Mononuclear cell (primary cell): ENCODE data around the gene SLC2A13. TPM values are rescaled to one million over a fixed set of nuclear protein-coding genes. Genes with fewer than 3 reads are reported as not detected.
"Not testable (repeated sequence)": the region's sequence is repeated elsewhere in the genome, so short reads cannot be mapped to it uniquely, and the experiment has no call there.

Experiments used
- H3K27me3 ChIP-seq: 2 replicates; pipeline ENCODE4 v1.6.0; 2011; ENCODE audit warnings: low read length, control low read depth; ENCODE audit not compliant: insufficient read depth
- H3K4me1 ChIP-seq: 2 replicates; pipeline ENCODE4 v1.5.1; 2011; ENCODE audit warnings: mild to moderate bottlenecking, low read length, control low read depth; ENCODE audit not compliant: insufficient read depth
- H3K4me3 ChIP-seq: 2 replicates; pipeline ENCODE4 v1.5.1; 2011; ENCODE audit warnings: mild to moderate bottlenecking, low read length, moderate library complexity
- H3K9me3 ChIP-seq: 2 replicates; pipeline ENCODE4 v1.5.1; 2011; ENCODE audit warnings: low read depth, mild to moderate bottlenecking, control low read depth, low read length
- total RNA-seq: library from RNA; depleted of rRNA; stranded (reverse); fragments of >200 nt; gene quantifications from one replicate; pipeline ENCODE4 v1.2.3, GENCODE V29; 2012

The SLC2A13 gene
- total RNA-seq, 1 donor = 4.4 TPM

GRCh38 chr12:39835517-39836489 is 270.1 kb downstream of the SLC2A13 start:
- Histone ChIP-seq H3K9me3 (no peaks in the 10 kb centered on the region), H3K4me1 (no peaks in the 10 kb centered on the region), H3K4me3 (no peak overlapping the region)

GRCh38 chr12:39831587-39832315 is 274.1 kb downstream of the SLC2A13 start:
- no peaks in the 10 kb centered on the region for H3K9me3 ChIP-seq
- no peaks in the 10 kb centered on the region for H3K4me1 ChIP-seq
- H3K27me3 ChIP-seq = no peaks in the 10 kb centered on the region
- no peak overlapping the region for H3K4me3 ChIP-seq

More at GRCh38 chr12:39835517-39836489, 270.1 kb downstream of the SLC2A13 start:
- H3K27me3 ChIP-seq = no peaks in the 10 kb centered on the region

- Histone ChIP-seq H3K27me3 (no peaks in the 10 kb centered on the region), H3K9me3 (no peaks in the 10 kb centered on the region), H3K4me3 (no peak overlapping the region), H3K4me1 (no peaks in the 10 kb centered on the region)
Measured at GRCh38 chr12:39830852-39831520, 274.9 kb downstream of the SLC2A13 start.

- Histone ChIP-seq H3K9me3 (no peaks in the 10 kb centered on the region), H3K4me3 (no peak overlapping the region), H3K4me1 (no peaks in the 10 kb centered on the region), H3K27me3 (no peaks in the 10 kb centered on the region)
Measured at GRCh38 chr12:39830171-39830570, 275.7 kb downstream of the SLC2A13 start.

- H3K4me3 ChIP-seq = no peak overlapping the region
- no peaks in the 10 kb centered on the region for H3K9me3 ChIP-seq
- no peaks in the 10 kb centered on the region for H3K27me3 ChIP-seq
- H3K4me1 ChIP-seq = no peaks in the 10 kb centered on the region
Measured at GRCh38 chr12:39824505-39825212, 281.2 kb downstream of the SLC2A13 start.

GRCh38 chr12:39816671-39817185 is 289.2 kb downstream of the SLC2A13 start:
- Histone ChIP-seq H3K4me1 (no peaks in the 10 kb centered on the region), H3K9me3 (no peaks in the 10 kb centered on the region), H3K27me3 (no peaks in the 10 kb centered on the region), H3K4me3 (no peak overlapping the region)

- H3K4me3 ChIP-seq = no peak overlapping the region
- H3K27me3 ChIP-seq = no peaks in the 10 kb centered on the region
- H3K4me1 ChIP-seq = no peaks in the 10 kb centered on the region
- no peaks in the 10 kb centered on the region for H3K9me3 ChIP-seq
Measured at GRCh38 chr12:39815746-39816145, 290.1 kb downstream of the SLC2A13 start.

- Histone ChIP-seq H3K4me3 (no peak overlapping the region), H3K4me1 (no peaks in the 10 kb centered on the region), H3K27me3 (no peaks in the 10 kb centered on the region), H3K9me3 (no peaks in the 10 kb centered on the region)
Measured at GRCh38 chr12:39814626-39815025, 291.3 kb downstream of the SLC2A13 start.

- H3K4me3 ChIP-seq = no peak overlapping the region
- no peaks in the 10 kb centered on the region for H3K9me3 ChIP-seq
- H3K4me1 ChIP-seq = no peaks in the 10 kb centered on the region
Measured at GRCh38 chr12:39813776-39814175, 292.1 kb downstream of the SLC2A13 start.

GRCh38 chr12:39812456-39812855 is 293.4 kb downstream of the SLC2A13 start:
- not testable (repeated sequence) for H3K4me1 ChIP-seq, H3K9me3 ChIP-seq, H3K4me3 ChIP-seq, H3K27me3 ChIP-seq

More at GRCh38 chr12:39813776-39814175, 292.1 kb downstream of the SLC2A13 start:
- no peaks in the 10 kb centered on the region for H3K27me3 ChIP-seq

GRCh38 chr12:39807043-39807442 is 298.8 kb downstream of the SLC2A13 start:
- H3K4me3 ChIP-seq = no peak overlapping the region
- H3K27me3 ChIP-seq = no peaks in the 10 kb centered on the region
- H3K9me3 ChIP-seq = no peaks in the 10 kb centered on the region
- H3K4me1 ChIP-seq = no peaks in the 10 kb centered on the region

GRCh38 chr12:39805651-39806050 is 300.2 kb downstream of the SLC2A13 start:
- H3K4me1 ChIP-seq = no peaks in the 10 kb centered on the region
- no peaks in the 10 kb centered on the region for H3K9me3 ChIP-seq
- no peaks in the 10 kb centered on the region for H3K27me3 ChIP-seq
- H3K4me3 ChIP-seq = no peak overlapping the region

- H3K9me3 ChIP-seq = no peaks in the 10 kb centered on the region
- H3K4me1 ChIP-seq = no peaks in the 10 kb centered on the region
- no peaks in the 10 kb centered on the region for H3K27me3 ChIP-seq
- no peak overlapping the region for H3K4me3 ChIP-seq
Measured at GRCh38 chr12:39804898-39805297, 301.0 kb downstream of the SLC2A13 start.

- Histone ChIP-seq H3K4me1 (no peaks in the 10 kb centered on the region), H3K4me3 (no peak overlapping the region)
Measured at GRCh38 chr12:39804479-39804878, 301.4 kb downstream of the SLC2A13 start.

More at GRCh38 chr12:39804479-39804878, 301.4 kb downstream of the SLC2A13 start:
- no peaks in the 10 kb centered on the region for H3K27me3 ChIP-seq
- H3K9me3 ChIP-seq = no peaks in the 10 kb centered on the region
